IPS-NIHi7 (cell line): Measurements from ENCODE around the gene CALHM6.

Experiments
- DNase-seq: peaks from one replicate; pipeline ENCODE4 v3.0.0; 2012; ENCODE audit warnings: mixed read lengths; ENCODE audit errors: extremely low spot score

CALHM6 gene

GRCh38 chr6:116445102-116445501 lies 16.1 kb upstream of the CALHM6 start:
- DNase-seq, result no peak

- no peak for DNase-seq
These were observed 14.8 kb upstream of the CALHM6 start for GRCh38 chr6:116446399-116446798.

- no peak for DNase-seq
These were observed 14.1 kb upstream of the CALHM6 start for GRCh38 chr6:116447052-116447451.

GRCh38 chr6:116447496-116448011 lies 13.6 kb upstream of the CALHM6 start:
- DNase-seq, result no peak

- DNase-seq, result no peak
These were observed 11.6 kb upstream of the CALHM6 start for GRCh38 chr6:116449565-116449964.

GRCh38 chr6:116450185-116450710 lies 10.9 kb upstream of the CALHM6 start:
- DNase-seq, result no peak

GRCh38 chr6:116450769-116451740 lies 10.1 kb upstream of the CALHM6 start:
- no peak for DNase-seq

GRCh38 chr6:116451916-116452315 lies 9.3 kb upstream of the CALHM6 start:
- DNase-seq, result no peak

- DNase-seq, result no peak
These were observed 8.6 kb upstream of the CALHM6 start for GRCh38 chr6:116452531-116452930.

GRCh38 chr6:116456106-116456505 lies 5.1 kb upstream of the CALHM6 start:
- no peak for DNase-seq

GRCh38 chr6:116456927-116457326 lies 4.2 kb upstream of the CALHM6 start:
- DNase-seq, result no peak

GRCh38 chr6:116458264-116458663 lies 2.9 kb upstream of the CALHM6 start:
- no peak for DNase-seq

- no peak for DNase-seq
These were observed 1.2 kb upstream of the CALHM6 start for GRCh38 chr6:116459927-116460326.

- DNase-seq, result peak; percentile 80
These were observed 1.0 kb downstream of the CALHM6 start for GRCh38 chr6:116461932-116462885.

- no peak for DNase-seq
These were observed 2.1 kb downstream of the CALHM6 start for GRCh38 chr6:116463301-116463700.

GRCh38 chr6:116465246-116465645 lies 4.1 kb downstream of the CALHM6 start:
- no peak for DNase-seq

GRCh38 chr6:116467096-116467495 lies 5.9 kb downstream of the CALHM6 start:
- no peak for DNase-seq

GRCh38 chr6:116467514-116467913 lies 6.3 kb downstream of the CALHM6 start:
- no peak for DNase-seq

- DNase-seq, result no peak
These were observed 7.1 kb downstream of the CALHM6 start for GRCh38 chr6:116468293-116468692.

- DNase-seq, result no peak
These were observed 10.4 kb downstream of the CALHM6 start for GRCh38 chr6:116471531-116471930.

- no peak for DNase-seq
These were observed 11.5 kb downstream of the CALHM6 start for GRCh38 chr6:116472706-116473105.

GRCh38 chr6:116475141-116475540 lies 14.0 kb downstream of the CALHM6 start:
- no peak for DNase-seq
